ENCODE results near the gene NECAB2.

Gene NECAB2

GRCh38 chr16:84036982-84037425 lies 69.0 kb downstream of the NECAB2 start:
- TF ChIP-seq ZFP3 (CRISPR knock-in tag; IDR thresholded peaks at IDR 0.05) (no peak), ISL1 (CRISPR knock-in tag; IDR thresholded peaks at IDR 0.05) (no peak), CSRNP3 (CRISPR knock-in tag; IDR thresholded peaks at IDR 0.05) (no peak), BACH2 (CRISPR knock-in tag; IDR thresholded peaks at IDR 0.05; ENCODE audit: borderline replicate concordance) (no peak), ARNTL (CRISPR knock-in tag; IDR thresholded peaks at IDR 0.05; ENCODE audit: borderline replicate concordance, low read depth) (no peak), PPARA (CRISPR knock-in tag; IDR thresholded peaks at IDR 0.05; ENCODE audit: borderline replicate concordance) (no peak), TCF4 (CRISPR knock-in tag; IDR thresholded peaks at IDR 0.05; ENCODE audit: borderline replicate concordance) (no peak), PATZ1 (CRISPR knock-in tag; IDR thresholded peaks at IDR 0.05; ENCODE audit: borderline replicate concordance) (no peak), SNAI2 (CRISPR knock-in tag; IDR thresholded peaks at IDR 0.05) (no peak), TSHZ2 (CRISPR knock-in tag; IDR thresholded peaks at IDR 0.05) (no peak), RARB (CRISPR knock-in tag; IDR thresholded peaks at IDR 0.05) (no peak), CSDC2 (CRISPR knock-in tag; IDR thresholded peaks at IDR 0.05) (no peak)
- ATAC-seq: no peak

GRCh38 chr16:84038469-84038868 lies 70.4 kb downstream of the NECAB2 start:
- TF ChIP-seq ISL1 (CRISPR knock-in tag; IDR thresholded peaks at IDR 0.05) (no peak), ZFP3 (CRISPR knock-in tag; IDR thresholded peaks at IDR 0.05) (no peak), RARB (CRISPR knock-in tag; IDR thresholded peaks at IDR 0.05) (no peak), GLIS3 (CRISPR knock-in tag; IDR thresholded peaks at IDR 0.05) (no peak), ZC3H10 (CRISPR knock-in tag; IDR thresholded peaks at IDR 0.05) (no peak)
- ATAC-seq: no peak

- no peak for TF ChIP-seq POU6F1 (CRISPR knock-in tag; IDR thresholded peaks at IDR 0.05; ENCODE audit: borderline replicate concordance, low read depth)
- TF ChIP-seq ZNF565 (CRISPR knock-in tag; conservative IDR thresholded peaks at IDR 0.05; ENCODE audit: low read depth): no peak
- TF ChIP-seq RARB (CRISPR knock-in tag; IDR thresholded peaks at IDR 0.05): no peak
- no peak for TF ChIP-seq TOX (CRISPR knock-in tag; IDR thresholded peaks at IDR 0.05; ENCODE audit: borderline replicate concordance)
- no peak for TF ChIP-seq ESRRG (CRISPR knock-in tag; IDR thresholded peaks at IDR 0.05)
- no peak for TF ChIP-seq CREB5 (CRISPR knock-in tag; IDR thresholded peaks at IDR 0.05; ENCODE audit: low read depth)
- TF ChIP-seq ZNF70 (CRISPR knock-in tag; IDR thresholded peaks at IDR 0.05): no peak
- TF ChIP-seq PPARA (CRISPR knock-in tag; IDR thresholded peaks at IDR 0.05; ENCODE audit: borderline replicate concordance): no peak
- TF ChIP-seq CSRNP3 (CRISPR knock-in tag; IDR thresholded peaks at IDR 0.05): no peak
- TF ChIP-seq TSHZ2 (CRISPR knock-in tag; IDR thresholded peaks at IDR 0.05): no peak
- no peak for ATAC-seq
Measured at GRCh38 chr16:84039696-84040095, 71.7 kb downstream of the NECAB2 start.
